Hematopoietic multipotent progenitor cell treated with erythropoietin and hydrocortisone succinate and interleukin-3 and kit ligand, for 6 days (in vitro differentiated cells): ENCODE results near the gene FXYD4.

ENCODE experiments used
- DNase-seq: peaks from one replicate; pipeline ENCODE4 v3.0.0-alpha.2; 2015

The FXYD4 gene

GRCh38 chr10:43398939-43399319 lies 27.5 kb downstream of the FXYD4 start:
- DNase-seq, result no peak

- DNase-seq, result no peak
Observed at GRCh38 chr10:43399320-43400310, 28.2 kb downstream of the FXYD4 start.

GRCh38 chr10:43401627-43402026 lies 30.2 kb downstream of the FXYD4 start:
- DNase-seq, result no peak

GRCh38 chr10:43402176-43402575 lies 30.7 kb downstream of the FXYD4 start:
- no peak for DNase-seq

- no peak for DNase-seq
Observed at GRCh38 chr10:43402880-43403452, 31.5 kb downstream of the FXYD4 start.

GRCh38 chr10:43403911-43404703 lies 32.7 kb downstream of the FXYD4 start:
- peak; percentile 16 for DNase-seq

- peak; percentile 60 for DNase-seq
Observed at GRCh38 chr10:43404704-43405084, 33.3 kb downstream of the FXYD4 start.

- DNase-seq, result peak; percentile 67
Observed at GRCh38 chr10:43407148-43407575, 35.7 kb downstream of the FXYD4 start.

GRCh38 chr10:43407576-43408330 lies 36.3 kb downstream of the FXYD4 start:
- peak; percentile 97 for DNase-seq

- DNase-seq, result no peak
Observed at GRCh38 chr10:43408331-43408709, 36.9 kb downstream of the FXYD4 start.

GRCh38 chr10:43408710-43409384 lies 37.4 kb downstream of the FXYD4 start, which contains the start of gene HNRNPF:
TSS of gene HNRNPF (minus strand) at chr10:43409186. CDS start at chr10:43387884, 21,302 bp downstream.
- DNase-seq, result peak; percentile 97

GRCh38 chr10:43409385-43410109 lies 38.1 kb downstream of the FXYD4 start:
- peak; percentile 57 for DNase-seq

GRCh38 chr10:43410345-43410744 lies 38.9 kb downstream of the FXYD4 start:
- no peak for DNase-seq

- no peak for DNase-seq
Observed at GRCh38 chr10:43411536-43411935, 40.1 kb downstream of the FXYD4 start.

GRCh38 chr10:43415544-43415943 lies 44.1 kb downstream of the FXYD4 start:
- DNase-seq, result peak; percentile 84

GRCh38 chr10:43417950-43418768 lies 46.7 kb downstream of the FXYD4 start:
- peak; percentile 100 for DNase-seq

GRCh38 chr10:43419997-43420368 lies 48.5 kb downstream of the FXYD4 start:
- no peak for DNase-seq

GRCh38 chr10:43420369-43421200 lies 49.1 kb downstream of the FXYD4 start:
- peak; percentile 95 for DNase-seq

- DNase-seq, result no peak
Observed at GRCh38 chr10:43421201-43421507, 49.7 kb downstream of the FXYD4 start.

- no peak for DNase-seq
Observed at GRCh38 chr10:43421519-43421918, 50.1 kb downstream of the FXYD4 start.
